ENCODE data around the gene ZBTB26. TPM values are rescaled to one million over a fixed set of nuclear protein-coding genes. Genes with fewer than 3 reads are reported as not detected.

Gene ZBTB26
- polyA plus RNA-seq, 1 donor from 2014 or later: 8.5 TPM

- Histone ChIP-seq H3K36me3 (ENCODE audit: insufficient read depth, low read length) (no peaks in the 10 kb centered on the region), H3K4me2 (ENCODE audit: low read length) (no peak overlapping the region), H3K9me2 (ENCODE audit: insufficient read depth, low read length) (no peaks in the 10 kb centered on the region), H3K4me3 (ENCODE audit: low read length) (no peak overlapping the region), H3K27ac (ENCODE audit: low read length) (no peak overlapping the region), H4K20me1 (ENCODE audit: insufficient read depth) (no peaks in the 10 kb centered on the region), H2AFZ (ENCODE audit: low read depth, low read length) (no peak overlapping the region), H3K27me3 (ENCODE audit: insufficient read depth, low read depth, low read length) (no peaks in the 10 kb centered on the region), H3K9me3 (ENCODE audit: low read length) (no peaks in the 10 kb centered on the region), H3K9ac (ENCODE audit: low read length) (no peak overlapping the region), H3K79me2 (replicated peaks; ENCODE audit: insufficient read depth, low read length) (peaks cover 38% of the 10 kb centered on the region), H3F3A (ENCODE audit: insufficient read depth, low read length, poor library complexity, severe bottlenecking) (no peaks in the 10 kb centered on the region)
- TF ChIP-seq POLR2AphosphoS5 (IDR thresholded peaks at IDR 0.05) (no peak), SMC3 (conservative IDR thresholded peaks at IDR 0.05; ENCODE audit: poor library complexity) (no peak), EP300 (conservative IDR thresholded peaks at IDR 0.05; ENCODE audit: poor library complexity, severe bottlenecking) (no peak), TAF1 (IDR thresholded peaks at IDR 0.05; ENCODE audit: low read depth) (no peak), EZH2 (IDR thresholded peaks at IDR 0.05; ENCODE audit: borderline replicate concordance, insufficient read depth, low read length, poor library complexity, severe bottlenecking) (no peak), REST (IDR thresholded peaks at IDR 0.05; ENCODE audit: borderline replicate concordance) (no peak), MXI1 (conservative IDR thresholded peaks at IDR 0.05; ENCODE audit: poor library complexity, severe bottlenecking) (no peak), CTCF (IDR thresholded peaks at IDR 0.05; ENCODE audit: poor library complexity, severe bottlenecking) (no peak), RAD21 (conservative IDR thresholded peaks at IDR 0.05) (no peak)
Observed at GRCh38 chr9:122936464-122936863, 5.2 kb upstream of the ZBTB26 start.

GRCh38 chr9:122930541-122931225 is 629 bp downstream of the ZBTB26 start:
- Histone ChIP-seq H3K27me3 (ENCODE audit: insufficient read depth, low read depth, low read length) (no peaks in the 10 kb centered on the region), H3K4me3 (ENCODE audit: low read length) (peak overlapping the region; percentile 96), H2AFZ (ENCODE audit: low read depth, low read length) (peak overlapping the region; percentile 96), H3K9ac (ENCODE audit: low read length) (peak overlapping the region; percentile 95), H3K9me3 (ENCODE audit: low read length) (no peaks in the 10 kb centered on the region), H3K4me2 (ENCODE audit: low read length) (peak overlapping the region; percentile 97), H3K27ac (ENCODE audit: low read length) (peak overlapping the region; percentile 86), H4K20me1 (ENCODE audit: insufficient read depth) (no peaks in the 10 kb centered on the region), H3K9me2 (ENCODE audit: insufficient read depth, low read length) (no peaks in the 10 kb centered on the region), H3F3A (ENCODE audit: insufficient read depth, low read length, poor library complexity, severe bottlenecking) (no peaks in the 10 kb centered on the region), H3K79me2 (replicated peaks; ENCODE audit: insufficient read depth, low read length) (peaks cover 69% of the 10 kb centered on the region), H3K36me3 (ENCODE audit: insufficient read depth, low read length) (no peaks in the 10 kb centered on the region)
- TF ChIP-seq POLR2AphosphoS5 (IDR thresholded peaks at IDR 0.05) (no peak), CTCF (IDR thresholded peaks at IDR 0.05; ENCODE audit: poor library complexity, severe bottlenecking) (no peak), REST (IDR thresholded peaks at IDR 0.05; ENCODE audit: borderline replicate concordance) (no peak), TAF1 (IDR thresholded peaks at IDR 0.05; ENCODE audit: low read depth) (no peak), SMC3 (conservative IDR thresholded peaks at IDR 0.05; ENCODE audit: poor library complexity) (no peak), MXI1 (conservative IDR thresholded peaks at IDR 0.05; ENCODE audit: poor library complexity, severe bottlenecking) (no peak), EP300 (conservative IDR thresholded peaks at IDR 0.05; ENCODE audit: poor library complexity, severe bottlenecking) (no peak), EZH2 (IDR thresholded peaks at IDR 0.05; ENCODE audit: borderline replicate concordance, insufficient read depth, low read length, poor library complexity, severe bottlenecking) (no peak), RAD21 (conservative IDR thresholded peaks at IDR 0.05) (no peak)

Data from neural cell (in vitro differentiated cells).